ENCODE results near the gene IFNA16. TPM values are rescaled to one million over a fixed set of nuclear protein-coding genes. Genes with fewer than 3 reads are reported as not detected.
A peak's percentile ranks its signal among the peaks of the same experiment; 100 is the strongest.
"Not testable (repeated sequence)": the region's sequence is repeated elsewhere in the genome, so short reads cannot be mapped to it uniquely, and the experiment has no call there.

Gene IFNA16
- total and polyA plus RNA-seq, 4 experiments from 2014 or later = not detected

- H3K36me3 Mint-ChIP-seq; H3K9me3 ChIP-seq (ENCODE audit: control insufficient read depth in 1 of 2, low read length in 2 of 2); H3K4me1 Mint-ChIP-seq; H3K36me3 ChIP-seq (ENCODE audit: insufficient read depth, low read length); H3K4me1 ChIP-seq (ENCODE audit: insufficient read depth, low read length); H3K4me3 ChIP-seq (ENCODE audit: low read length in 2 of 2); H3K27me3 ChIP-seq (ENCODE audit: insufficient read depth, low read length); H3K27ac ChIP-seq (ENCODE audit: low read depth, low read length); POLR2A ChIA-PET (ENCODE audit: partially characterized antibody); H3K9me3 Mint-ChIP-seq: not testable (repeated sequence)
- H3K27ac Mint-ChIP-seq = peak overlapping the region in 1 of 7 donors; percentile 40
- intact Hi-C loops (cut with micrococcal nuclease) = loop anchor here (10.0 kb wide), 1 partner anchor 251 kb away; no protein-coding TSS in a partner anchor
- CTCF ChIA-PET (ENCODE audit: partially characterized antibody) = interaction anchor here (0.6 to 4.1 kb wide), 8 partner anchors 10 to 261 kb away, joined by 3 to 26 read pairs (median 3); no protein-coding TSS in a partner anchor
- peak overlapping the region in 5 of 8 donors; percentile 15 to 62 (median 57) for H3K4me3 Mint-ChIP-seq
- DNase-seq = peak in 1 of 5 donors; percentile 2
- H3K27me3 Mint-ChIP-seq = peaks cover 5 to 11% of the 10 kb centered on the region in 2 donors
Observed at GRCh38 chr9:21213411-21214326, 3.4 kb downstream of the IFNA16 start.

- CTCF ChIA-PET (ENCODE audit: partially characterized antibody) = interaction anchor here (1.2 to 4.1 kb wide), 4 partner anchors 17 to 182 kb away, joined by 3 to 26 read pairs (median 4); no protein-coding TSS in a partner anchor
- intact Hi-C loops (cut with micrococcal nuclease) = loop anchor here (10.0 kb wide), 1 partner anchor 253 kb away; no protein-coding TSS in a partner anchor
- DNase-seq; H3K27me3 ChIP-seq (ENCODE audit: insufficient read depth, low read length); H3K27ac Mint-ChIP-seq; H3K27ac ChIP-seq (ENCODE audit: low read depth, low read length); H3K36me3 Mint-ChIP-seq; H3K27me3 Mint-ChIP-seq; POLR2A ChIA-PET (ENCODE audit: partially characterized antibody); H3K9me3 ChIP-seq (ENCODE audit: control insufficient read depth in 1 of 2, low read length in 2 of 2); H3K4me3 Mint-ChIP-seq; H3K9me3 Mint-ChIP-seq; H3K4me1 ChIP-seq (ENCODE audit: insufficient read depth, low read length); H3K36me3 ChIP-seq (ENCODE audit: insufficient read depth, low read length); H3K4me3 ChIP-seq (ENCODE audit: low read length in 2 of 2); H3K4me1 Mint-ChIP-seq: not testable (repeated sequence)
Observed at GRCh38 chr9:21212160-21212559, 5.0 kb downstream of the IFNA16 start.

GRCh38 chr9:21210782-21211181 is 6.3 kb downstream of the IFNA16 start:
- H3K9me3 ChIP-seq (ENCODE audit: control insufficient read depth in 1 of 2, low read length in 2 of 2); H3K27ac ChIP-seq (ENCODE audit: low read depth, low read length); H3K4me3 Mint-ChIP-seq; H3K9me3 Mint-ChIP-seq; H3K27me3 ChIP-seq (ENCODE audit: insufficient read depth, low read length); H3K4me1 Mint-ChIP-seq; H3K4me1 ChIP-seq (ENCODE audit: insufficient read depth, low read length); DNase-seq; H3K4me3 ChIP-seq (ENCODE audit: low read length in 2 of 2); H3K27ac Mint-ChIP-seq; H3K36me3 ChIP-seq (ENCODE audit: insufficient read depth, low read length); POLR2A ChIA-PET (ENCODE audit: partially characterized antibody); H3K36me3 Mint-ChIP-seq: not testable (repeated sequence)
- intact Hi-C loops (cut with micrococcal nuclease) = loop anchor here (10.0 kb wide), 1 partner anchor 254 kb away; no protein-coding TSS in a partner anchor
- CTCF ChIA-PET (ENCODE audit: partially characterized antibody) = interaction anchor here (1.2 to 4.1 kb wide), 2 partner anchors 16 to 224 kb away, joined by 3 to 26 read pairs; no protein-coding TSS in a partner anchor
- H3K27me3 Mint-ChIP-seq = peaks cover 3 to 12% of the 10 kb centered on the region in 2 donors

GRCh38 chr9:21210311-21210710 is 6.8 kb downstream of the IFNA16 start:
- POLR2A ChIA-PET (ENCODE audit: partially characterized antibody) = no interaction called here

GRCh38 chr9:21207043-21207442 is 10.1 kb downstream of the IFNA16 start, which contains the start of gene IFNA10:
TSS of gene IFNA10 (minus strand) at chr9:21207143. CDS start at chr9:21207097, 46 bp downstream.
- POLR2A ChIA-PET (ENCODE audit: partially characterized antibody); CTCF ChIA-PET (ENCODE audit: partially characterized antibody): not testable (repeated sequence)

More at GRCh38 chr9:21210311-21210710, 6.8 kb downstream of the IFNA16 start:
- Histone ChIP-seq H3K27ac (ENCODE audit: low read depth, low read length) (no peak overlapping the region), H3K27me3 (ENCODE audit: insufficient read depth, low read length) (no peaks in the 10 kb centered on the region), H3K4me3 (ENCODE audit: low read length in 2 of 2) (no peak overlapping the region), H3K4me1 (ENCODE audit: insufficient read depth, low read length) (no peaks in the 10 kb centered on the region), H3K36me3 (ENCODE audit: insufficient read depth, low read length) (no peaks in the 10 kb centered on the region), H3K9me3 (ENCODE audit: control insufficient read depth in 1 of 2, low read length in 2 of 2) (no peaks in the 10 kb centered on the region)
- Mint-ChIP-seq H3K27me3 (peaks cover 6 to 12% of the 10 kb centered on the region in 2 donors), H3K4me1 (peaks cover 0 to 2% (median under 1%) of the 10 kb centered on the region in 4 donors), H3K9me3 (peaks cover 0 to 4% (median 0%) of the 10 kb centered on the region in 8 donors), H3K4me3 (no peak overlapping the region), H3K36me3 (no peaks in the 10 kb centered on the region), H3K27ac (no peak overlapping the region)
- CTCF ChIA-PET (ENCODE audit: partially characterized antibody) = interaction anchor here (1.2 to 4.1 kb wide), 2 partner anchors 16 to 224 kb away, joined by 3 to 26 read pairs; no protein-coding TSS in a partner anchor
- intact Hi-C loops (cut with micrococcal nuclease) = loop anchor here (10.0 kb wide), 1 partner anchor 254 kb away; no protein-coding TSS in a partner anchor
- DNase-seq = no peak

GRCh38 chr9:21205204-21205603 is 11.9 kb downstream of the IFNA16 start:
- ChIA-PET CTCF (ENCODE audit: partially characterized antibody) (no interaction called here), POLR2A (ENCODE audit: partially characterized antibody) (no interaction called here)
- Mint-ChIP-seq H3K9me3 (peaks cover 0 to 10% (median 1%) of the 10 kb centered on the region in 8 donors), H3K36me3 (no peaks in the 10 kb centered on the region), H3K4me3 (no peak overlapping the region), H3K4me1 (no peaks in the 10 kb centered on the region), H3K27ac (no peak overlapping the region), H3K27me3 (peaks cover 13 to 18% of the 10 kb centered on the region in 2 donors)
- Histone ChIP-seq H3K27ac (ENCODE audit: low read depth, low read length) (no peak overlapping the region), H3K27me3 (ENCODE audit: insufficient read depth, low read length) (no peaks in the 10 kb centered on the region), H3K4me1 (ENCODE audit: insufficient read depth, low read length) (no peaks in the 10 kb centered on the region), H3K36me3 (ENCODE audit: insufficient read depth, low read length) (no peaks in the 10 kb centered on the region), H3K4me3 (ENCODE audit: low read length in 2 of 2) (no peak overlapping the region), H3K9me3 (ENCODE audit: control insufficient read depth in 1 of 2, low read length in 2 of 2) (no peaks in the 10 kb centered on the region)
- no peak for DNase-seq
- intact Hi-C loops (cut with micrococcal nuclease) = no loop called here

More at GRCh38 chr9:21207043-21207442, 10.1 kb downstream of the IFNA16 start, which contains the start of gene IFNA10:
- Mint-ChIP-seq H3K27me3 (peaks cover 10 to 14% of the 10 kb centered on the region in 2 donors), H3K9me3 (peaks cover 0 to 10% (median 1%) of the 10 kb centered on the region in 8 donors)
- DNase-seq; intact Hi-C loops (cut with micrococcal nuclease); H3K4me3 ChIP-seq (ENCODE audit: low read length in 2 of 2); H3K27me3 ChIP-seq (ENCODE audit: insufficient read depth, low read length); H3K4me1 ChIP-seq (ENCODE audit: insufficient read depth, low read length); H3K36me3 Mint-ChIP-seq; H3K4me3 Mint-ChIP-seq; H3K27ac Mint-ChIP-seq; H3K4me1 Mint-ChIP-seq; H3K27ac ChIP-seq (ENCODE audit: low read depth, low read length); H3K9me3 ChIP-seq (ENCODE audit: control insufficient read depth in 1 of 2, low read length in 2 of 2); H3K36me3 ChIP-seq (ENCODE audit: insufficient read depth, low read length): not testable (repeated sequence)

GRCh38 chr9:21202105-21202504 is 15.0 kb downstream of the IFNA16 start, which contains the start of gene IFNA7:
TSS of gene IFNA7 (minus strand) at chr9:21202205. CDS start at chr9:21202165, 40 bp downstream.
- H3K4me3 Mint-ChIP-seq; H3K36me3 Mint-ChIP-seq; H3K4me1 Mint-ChIP-seq; H3K4me3 ChIP-seq (ENCODE audit: low read length in 2 of 2); H3K27ac ChIP-seq (ENCODE audit: low read depth, low read length); H3K9me3 ChIP-seq (ENCODE audit: control insufficient read depth in 1 of 2, low read length in 2 of 2); intact Hi-C loops (cut with micrococcal nuclease); H3K27ac Mint-ChIP-seq; H3K36me3 ChIP-seq (ENCODE audit: insufficient read depth, low read length); DNase-seq; POLR2A ChIA-PET (ENCODE audit: partially characterized antibody); H3K27me3 ChIP-seq (ENCODE audit: insufficient read depth, low read length); H3K4me1 ChIP-seq (ENCODE audit: insufficient read depth, low read length): not testable (repeated sequence)
- CTCF ChIA-PET (ENCODE audit: partially characterized antibody) = interaction anchor here (2.1 kb wide), 1 partner anchor 48 kb away, joined by 5 read pairs; no protein-coding TSS in a partner anchor
- H3K9me3 Mint-ChIP-seq = peaks cover 0 to 10% (median 1%) of the 10 kb centered on the region in 8 donors
- H3K27me3 Mint-ChIP-seq = peaks cover 14 to 20% of the 10 kb centered on the region in 2 donors

Data from CD4-positive, alpha-beta memory T cell (primary cell).